Thoracic aorta (tissue), 2 donors: ENCODE measurements around the gene ID4. TPM values are rescaled to one million over a fixed set of nuclear protein-coding genes. Genes with fewer than 3 reads are reported as not detected.

Experiments
- ATAC-seq: fragments of 150-250 bp; one replicate; pipeline ENCODE4 v1.8.0; 2017; ENCODE audit warnings: low read depth; ENCODE audit not compliant: insufficient number of reproducible peaks, low FRiP score
- DNase-seq: peaks from one replicate; pipeline ENCODE4 v3.0.0-alpha.2; 2020; ENCODE audit warnings: low spot score
- H3K27ac ChIP-seq, 2 donors: fragments of 200-600 bp; sonication (generic); 1 replicate in 1 of 2; 2 replicates in 1 of 2; pipeline ENCODE4 v1.5.1; 2016; ENCODE audit warnings: mild to moderate bottlenecking in 2 of 2, moderate library complexity in 2 of 2
- H3K27me3 ChIP-seq: fragments of 200-600 bp; sonication (generic); replicated peaks from 2 replicates; pipeline ENCODE4 v1.6.0; 2016; ENCODE audit warnings: mild to moderate bottlenecking; ENCODE audit not compliant: insufficient read depth
- H3K36me3 ChIP-seq: fragments of 200-600 bp; sonication (generic); one replicate; pipeline ENCODE4 v1.5.1; 2016
- H3K4me1 ChIP-seq, 2 donors: fragments of 200-600 bp; sonication (generic); 1 replicate in 1 of 2; 2 replicates in 1 of 2; pipeline versions ENCODE4 v1.5.1 to v1.6.0; 2016; ENCODE audit warnings: low read depth in 2 of 2, mild to moderate bottlenecking in 1 of 2; ENCODE audit not compliant: control insufficient read depth in 1 of 2
- H3K4me3 ChIP-seq: fragments of 200-600 bp; sonication (generic); 2 replicates; pipeline ENCODE4 v1.5.1; 2016; ENCODE audit warnings: mild to moderate bottlenecking
- H3K9me3 ChIP-seq: fragments of 200-600 bp; sonication (generic); 2 replicates; pipeline ENCODE4 v1.5.1; 2016
- CTCF ChIP-seq: fragments of 200-600 bp; sonication (generic); IDR thresholded peaks from one replicate; pipeline ENCODE4 v1.5.1; 2019; ENCODE audit warnings: antibody characterized with exemption
- total RNA-seq, 2 donors: library from RNA; depleted of rRNA; stranded (reverse); fragments of >200 nt; gene quantifications; one replicate each; pipeline versions ENCODE4 v1.1.0 to v1.2.3, GENCODE V29; 2016

The ID4 gene
- total RNA-seq, 2 donors from 2014 or later: 83.3 to 130 TPM

- ATAC-seq (no peak), DNase-seq (no peak)
- H3K4me3 ChIP-seq: no peak overlapping the region
- no peak for TF ChIP-seq CTCF
- H3K36me3 ChIP-seq: no peaks in the 10 kb centered on the region
- no peaks in the 10 kb centered on the region for H3K27me3 ChIP-seq
- H3K27ac ChIP-seq: no peak overlapping the region
- H3K9me3 ChIP-seq: peaks cover 7% of the 10 kb centered on the region
- peaks cover 4 to 16% of the 10 kb centered on the region in 2 donors for H3K4me1 ChIP-seq
Measured at GRCh38 chr6:19796452-19796851, 40.7 kb upstream of the ID4 start.

GRCh38 chr6:19798362-19798761 lies 38.8 kb upstream of the ID4 start:
- no peak for TF ChIP-seq CTCF
- H3K4me1 ChIP-seq: peaks cover 0 to 25% of the 10 kb centered on the region in 2 donors
- no peak overlapping the region for H3K27ac ChIP-seq
- no peak for ATAC-seq
- no peaks in the 10 kb centered on the region for H3K27me3 ChIP-seq
- H3K4me3 ChIP-seq: no peak overlapping the region
- no peak for DNase-seq
- H3K9me3 ChIP-seq: peaks cover 7% of the 10 kb centered on the region
- no peaks in the 10 kb centered on the region for H3K36me3 ChIP-seq

GRCh38 chr6:19802656-19803055 lies 34.5 kb upstream of the ID4 start:
- H3K4me1 ChIP-seq: peaks cover 5 to 38% of the 10 kb centered on the region in 2 donors
- no peaks in the 10 kb centered on the region for H3K27me3 ChIP-seq
- DNase-seq (no peak), ATAC-seq (no peak)
- no peaks in the 10 kb centered on the region for H3K9me3 ChIP-seq
- H3K27ac ChIP-seq: peak overlapping the region; percentile 93 to 95
- H3K36me3 ChIP-seq: no peaks in the 10 kb centered on the region
- no peak overlapping the region for H3K4me3 ChIP-seq
- no peak for TF ChIP-seq CTCF

GRCh38 chr6:19803331-19804204 lies 33.6 kb upstream of the ID4 start:
- H3K9me3 ChIP-seq: no peaks in the 10 kb centered on the region
- no peak for ATAC-seq
- DNase-seq: no peak
- peaks cover 5 to 38% of the 10 kb centered on the region in 2 donors for H3K4me1 ChIP-seq
- no peak for TF ChIP-seq CTCF
- peak overlapping the region; percentile 93 to 95 for H3K27ac ChIP-seq
- peak overlapping the region; percentile 84 for H3K4me3 ChIP-seq
- H3K27me3 ChIP-seq: no peaks in the 10 kb centered on the region
- H3K36me3 ChIP-seq: no peaks in the 10 kb centered on the region

- H3K36me3 ChIP-seq: no peaks in the 10 kb centered on the region
- DNase-seq: peak; percentile 73
- peak overlapping the region; percentile 95 to 99 for H3K27ac ChIP-seq
- H3K9me3 ChIP-seq: no peaks in the 10 kb centered on the region
- TF ChIP-seq CTCF: no peak
- peak overlapping the region; percentile 84 for H3K4me3 ChIP-seq
- ATAC-seq: peak; percentile 95
- H3K4me1 ChIP-seq: peaks cover 5 to 38% of the 10 kb centered on the region in 2 donors
- no peaks in the 10 kb centered on the region for H3K27me3 ChIP-seq
Measured at GRCh38 chr6:19804205-19805128, 32.7 kb upstream of the ID4 start.
